RPMI8226 (cell line): ENCODE results near the gene CDK6.
A peak's percentile ranks its signal among the peaks of the same experiment; 100 is the strongest.

Experiments used
- DNase-seq: peaks from one replicate; pipeline ENCODE4 v3.0.0-alpha.2; 2015

Gene CDK6

DNA sequence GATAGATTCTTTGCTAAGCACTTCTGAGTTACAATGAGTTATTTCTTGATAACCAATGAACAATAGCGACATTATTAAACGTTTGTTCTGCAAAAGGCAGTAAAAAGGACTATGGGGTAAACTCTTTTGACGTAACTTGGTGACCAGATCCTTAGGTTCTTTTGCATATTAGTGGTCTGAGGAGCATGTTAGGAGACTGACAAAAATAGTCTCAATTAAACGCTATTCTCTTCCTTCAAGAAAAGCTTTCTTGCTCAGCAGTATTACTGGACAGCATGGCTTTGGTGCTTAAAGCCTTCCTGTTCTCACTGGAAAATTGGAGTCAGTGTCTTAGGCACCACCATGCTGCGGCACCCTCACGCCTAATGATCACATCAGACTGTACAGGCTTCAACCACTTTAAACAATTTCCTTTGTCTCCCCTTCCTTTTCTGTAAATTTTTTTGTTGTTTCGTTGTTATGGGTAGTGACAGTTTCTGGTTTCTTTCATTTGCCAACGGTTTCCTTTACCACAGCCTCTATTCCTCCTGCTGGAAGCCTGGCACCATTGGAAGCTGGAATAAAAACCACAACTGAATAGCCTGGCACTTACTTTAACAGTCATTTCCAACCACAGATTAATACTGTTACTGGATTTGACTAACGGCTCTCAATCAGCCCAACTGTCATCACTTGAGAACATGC, 197.0 kb downstream of the CDK6 start:
- DNase-seq = no peak

DNA sequence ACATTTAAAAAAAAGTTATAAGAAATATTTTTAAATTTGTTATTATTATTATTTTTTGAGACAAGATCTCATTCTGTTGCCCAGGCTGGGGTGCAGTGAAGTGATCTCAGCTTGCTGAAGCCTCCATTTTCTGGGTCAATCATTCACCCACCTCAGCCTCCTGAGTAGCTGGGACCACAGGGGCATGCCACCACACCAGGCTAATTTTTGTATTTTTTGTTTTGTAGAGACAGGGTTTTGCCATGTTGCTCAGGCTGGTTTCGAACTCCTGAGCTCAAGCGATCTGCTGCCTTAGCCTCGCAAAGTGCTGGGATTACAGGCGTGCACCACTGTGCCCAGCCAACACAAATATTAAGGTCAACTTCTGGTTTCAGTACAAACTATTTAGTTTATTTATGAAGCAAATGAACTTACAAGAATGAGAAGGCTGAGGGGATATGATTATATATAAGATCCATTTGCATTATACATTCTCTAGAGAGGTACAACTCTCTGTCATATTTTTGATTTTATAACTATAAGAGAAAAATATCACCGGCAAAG, 200.3 kb downstream of the CDK6 start:
- no peak for DNase-seq

DNA sequence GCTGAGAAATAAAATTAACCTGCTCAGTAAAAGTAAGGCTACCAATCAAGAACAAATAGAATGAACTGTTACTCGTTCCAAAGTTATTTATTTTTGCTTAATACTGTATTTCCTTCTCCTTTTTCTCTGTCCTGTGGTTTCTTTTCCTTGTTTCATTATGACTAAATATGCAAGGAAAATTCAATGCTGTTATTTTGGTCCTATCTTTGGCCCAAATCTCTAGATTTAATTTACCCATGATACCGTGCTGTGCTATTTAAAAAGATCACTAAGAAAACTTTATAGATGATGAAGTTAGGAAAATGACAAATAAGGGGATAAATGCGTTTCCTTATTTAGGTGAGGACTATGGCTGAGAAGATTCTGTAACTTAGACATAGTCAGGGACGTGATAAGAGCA, 200.8 kb downstream of the CDK6 start:
- no peak for DNase-seq

DNA sequence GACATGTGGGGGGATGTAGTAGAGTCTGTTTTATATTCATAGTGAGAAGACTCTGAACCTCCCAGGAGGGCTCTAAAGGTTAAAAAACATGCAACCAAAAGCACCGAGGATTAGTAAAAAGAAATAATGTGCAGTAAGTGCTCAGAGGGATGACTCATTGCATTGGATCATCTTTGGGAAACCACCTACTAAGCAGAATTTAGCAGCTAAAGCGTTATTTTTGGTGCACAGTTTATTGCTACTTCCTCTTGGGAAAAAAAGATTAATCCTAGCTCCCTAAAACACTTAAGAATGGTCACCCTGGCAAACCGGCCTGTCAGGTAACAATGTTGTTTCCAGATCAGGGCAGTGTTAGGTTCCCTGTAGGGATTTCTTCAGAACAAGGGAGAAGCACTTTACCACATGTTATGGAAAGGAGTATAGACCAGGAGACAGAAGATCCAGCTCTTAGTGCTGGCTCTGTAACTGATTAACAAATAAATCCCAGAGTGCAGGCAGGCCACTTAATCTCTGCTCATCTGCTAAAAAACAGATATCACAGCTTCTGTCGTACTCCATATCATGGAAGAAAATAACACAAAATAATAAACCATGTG, 201.4 kb downstream of the CDK6 start:
- DNase-seq = peak; percentile 64

DNA sequence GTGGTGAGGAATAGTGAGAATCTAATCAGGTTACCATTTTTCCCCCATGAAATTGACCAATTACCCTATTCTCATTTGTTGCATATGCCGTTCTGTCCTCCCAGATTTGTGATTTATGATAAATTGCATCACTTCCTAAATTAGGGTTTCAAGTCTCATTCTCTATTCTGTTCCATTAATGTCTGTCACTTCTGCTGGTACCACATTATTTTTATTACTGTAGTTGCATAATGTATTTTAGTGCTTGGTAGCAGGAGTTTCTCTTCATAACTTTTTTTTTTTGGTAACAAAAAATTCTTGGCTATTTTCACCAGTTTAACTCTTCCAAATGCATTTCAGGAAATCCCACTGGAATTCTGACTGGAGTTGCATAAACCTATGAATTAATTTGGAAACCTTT, 202.2 kb downstream of the CDK6 start:
- peak; percentile 34 for DNase-seq

DNA sequence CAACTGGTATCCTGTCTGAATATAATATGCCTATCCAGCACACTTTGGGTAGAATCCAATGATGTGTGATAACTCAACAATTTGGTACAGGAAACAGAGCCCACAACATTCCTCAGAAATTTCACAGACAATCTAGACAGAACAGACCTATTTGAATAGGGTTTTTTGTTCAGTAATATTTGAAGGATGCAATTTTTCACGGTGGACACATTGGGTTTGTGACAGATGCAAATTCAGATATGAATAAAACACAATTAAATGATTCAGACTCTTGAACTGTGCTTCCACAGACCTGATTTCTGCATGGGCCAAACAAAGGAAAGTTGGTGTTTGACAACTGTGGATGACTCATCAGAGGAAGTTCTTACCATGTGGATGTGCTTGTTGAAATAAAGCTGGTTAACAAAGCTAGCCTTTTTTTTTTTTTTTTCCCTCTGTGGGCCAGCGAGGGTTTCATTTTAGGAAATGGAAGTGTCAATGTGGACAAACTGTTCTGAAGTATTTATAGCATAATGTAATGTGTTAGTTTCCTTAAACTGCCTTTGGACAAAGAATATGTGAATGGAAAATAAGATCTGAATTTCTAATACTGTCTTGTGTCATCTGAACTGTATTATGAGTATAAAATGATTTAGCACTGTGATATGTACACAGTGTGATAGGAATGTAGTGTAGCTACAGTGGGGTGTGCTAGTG, 203.0 kb downstream of the CDK6 start:
- DNase-seq = peak; percentile 77

DNA sequence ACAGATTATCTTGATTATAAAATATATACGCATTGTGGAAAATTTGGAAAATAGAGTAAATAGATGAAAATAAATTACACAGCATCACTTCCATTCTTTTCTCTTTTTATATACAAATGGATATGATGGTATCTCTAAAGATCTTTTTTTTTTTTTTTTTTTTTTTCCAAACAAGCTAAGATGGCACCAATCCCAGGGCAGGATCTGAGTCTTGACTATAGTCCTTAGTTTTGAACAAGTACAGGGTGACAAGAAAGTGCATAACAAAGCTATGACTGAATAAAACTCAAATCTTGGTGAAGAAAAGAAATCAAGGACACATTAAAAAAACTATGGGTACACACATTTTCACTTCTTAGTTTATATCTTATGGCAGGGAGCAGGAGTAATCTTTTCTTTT, 203.6 kb downstream of the CDK6 start:
- DNase-seq = no peak

DNA sequence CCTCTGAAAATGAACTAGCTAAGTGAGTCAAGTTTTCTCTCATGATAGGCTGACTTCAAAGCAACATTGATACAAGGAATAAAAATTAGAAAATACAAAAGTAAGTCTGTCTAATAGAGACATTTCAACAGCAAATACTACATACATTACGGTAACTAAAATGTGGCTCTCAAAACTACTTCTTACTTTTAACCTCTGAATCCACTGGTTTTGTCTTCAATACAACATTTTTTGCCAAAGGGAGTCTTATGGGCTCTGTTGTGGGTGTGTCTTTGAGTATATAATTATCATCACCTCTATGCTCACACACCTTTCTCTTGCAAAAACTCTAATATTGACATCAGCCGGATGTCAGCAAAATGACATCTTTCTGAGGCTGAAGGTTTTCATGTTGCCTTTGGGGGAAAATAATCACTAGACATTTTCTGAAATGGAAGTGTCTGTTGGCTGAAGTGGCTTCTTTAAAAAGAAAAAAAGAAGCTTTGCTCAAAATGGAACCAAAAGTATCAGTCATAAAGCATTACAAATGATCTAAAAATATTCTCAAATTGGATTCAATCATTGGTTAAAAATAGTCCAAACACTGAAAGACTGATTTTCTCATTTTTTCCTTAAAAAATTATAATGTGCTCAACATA, 204.4 kb downstream of the CDK6 start:
- DNase-seq = no peak

DNA sequence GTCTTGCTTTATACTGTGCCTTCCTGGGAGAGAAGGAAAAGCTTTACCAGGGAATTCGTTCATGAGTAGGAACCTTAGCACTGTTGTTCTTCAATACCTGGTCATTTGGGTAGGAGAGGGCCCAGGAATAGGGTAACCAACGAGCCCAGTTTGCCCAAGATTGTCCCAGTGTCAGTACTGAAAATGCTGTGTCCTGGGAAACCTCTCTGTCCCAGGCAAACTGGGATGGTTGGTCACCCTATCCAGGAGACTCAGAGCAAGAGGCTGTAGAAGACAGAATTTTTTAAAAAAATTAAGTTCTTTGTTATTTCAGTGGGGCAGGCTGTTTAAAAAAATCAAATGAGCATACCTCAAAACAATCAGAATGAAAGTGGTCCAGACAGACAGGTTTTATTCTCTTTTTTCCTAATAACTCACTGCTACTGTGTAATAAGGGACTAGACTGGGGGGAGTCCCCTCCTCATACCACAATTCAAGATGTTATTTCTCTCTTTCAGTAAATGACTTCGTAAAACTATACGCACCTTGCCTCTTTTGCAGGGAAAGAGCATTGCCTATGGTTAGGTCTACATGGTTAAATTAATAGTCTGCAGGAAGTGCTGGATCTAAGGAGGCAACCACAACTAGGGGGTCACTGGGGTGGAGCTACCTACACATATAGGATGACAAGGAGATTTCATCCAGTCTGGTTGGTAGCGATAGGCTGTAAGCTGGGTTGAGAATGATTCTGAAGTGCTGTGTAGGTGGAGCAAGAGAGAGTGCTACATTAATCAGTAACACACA, 205.1 kb downstream of the CDK6 start:
- no peak for DNase-seq

DNA sequence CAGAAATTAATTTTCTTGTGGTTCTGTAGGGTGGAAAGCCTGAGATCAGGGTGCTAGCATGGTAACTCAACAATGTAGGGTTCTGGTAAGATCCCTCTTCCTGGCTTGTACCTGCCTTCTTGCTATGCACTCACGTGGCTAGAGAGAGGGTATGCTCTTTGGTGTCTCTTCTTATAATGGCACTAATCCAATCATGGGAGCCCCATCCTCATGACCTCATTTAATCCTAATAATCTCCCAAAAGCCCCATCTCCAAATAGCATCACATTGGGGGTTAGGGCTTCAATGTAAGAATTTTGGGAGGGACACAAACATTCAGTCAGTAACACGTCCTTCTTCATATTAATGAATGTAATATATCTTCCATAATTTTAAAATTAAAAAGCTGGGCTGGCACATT, 206.6 kb downstream of the CDK6 start:
- no peak for DNase-seq

DNA sequence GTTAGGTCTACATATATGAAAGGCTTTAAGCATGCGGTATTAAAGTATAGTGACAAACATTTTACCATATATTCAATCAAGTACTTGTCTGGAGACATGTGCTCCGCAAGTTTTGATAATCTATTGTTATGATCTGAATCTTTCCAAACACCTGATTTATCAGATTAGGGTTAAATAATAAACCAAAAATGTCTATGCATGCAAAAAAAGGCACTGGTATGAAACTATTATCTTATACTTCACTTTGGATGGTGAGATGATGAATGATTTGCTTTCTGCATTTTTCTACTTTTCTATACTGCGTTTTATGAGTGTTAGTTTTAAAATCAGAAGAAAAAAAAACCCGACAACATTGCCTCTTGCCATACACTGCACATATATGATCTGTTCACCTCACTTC, 208.4 kb downstream of the CDK6 start:
- DNase-seq = no peak

DNA sequence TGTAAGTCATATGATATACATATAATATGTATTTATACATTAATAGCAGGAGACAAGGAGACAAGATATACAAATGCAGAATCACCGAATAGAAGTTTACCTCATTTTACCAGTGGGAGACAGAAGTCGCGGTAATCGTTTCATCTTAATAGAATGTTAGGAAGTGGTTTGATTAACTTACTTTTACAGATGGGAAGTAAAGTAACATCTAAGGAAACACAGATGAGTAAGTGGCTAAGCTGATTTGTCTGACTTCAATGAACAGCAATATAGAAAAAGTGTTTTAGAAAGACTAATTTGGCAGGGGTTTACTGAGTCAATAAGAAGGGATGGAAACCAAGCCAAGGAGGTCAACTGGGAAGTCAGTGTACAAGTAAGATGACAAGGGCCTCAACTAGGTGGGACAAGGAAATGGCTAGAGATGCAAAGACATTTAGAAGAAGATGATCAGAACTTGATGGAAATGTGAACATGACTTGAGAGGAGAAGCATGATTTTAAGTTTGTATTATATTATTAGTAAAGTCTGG, 210.0 kb downstream of the CDK6 start:
- DNase-seq = no peak

DNA sequence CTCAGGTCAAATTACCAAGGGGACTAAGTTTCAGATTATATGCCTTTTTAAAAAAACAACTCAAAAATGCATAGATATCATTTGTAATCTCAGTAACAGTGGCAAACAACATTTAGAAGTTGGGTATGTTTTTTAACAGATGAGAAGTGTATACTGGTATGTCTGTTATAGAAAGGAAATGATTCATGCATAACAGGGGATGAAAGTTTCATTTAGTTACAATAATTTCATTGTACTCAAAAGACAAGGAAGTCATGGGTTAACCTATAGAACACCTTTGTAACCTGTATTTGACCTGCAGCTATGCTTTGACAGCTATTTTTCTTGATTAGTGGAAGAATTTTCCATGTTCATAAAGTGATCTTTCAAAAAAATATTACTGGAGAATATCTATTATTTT, 210.8 kb downstream of the CDK6 start:
- DNase-seq = no peak

DNA sequence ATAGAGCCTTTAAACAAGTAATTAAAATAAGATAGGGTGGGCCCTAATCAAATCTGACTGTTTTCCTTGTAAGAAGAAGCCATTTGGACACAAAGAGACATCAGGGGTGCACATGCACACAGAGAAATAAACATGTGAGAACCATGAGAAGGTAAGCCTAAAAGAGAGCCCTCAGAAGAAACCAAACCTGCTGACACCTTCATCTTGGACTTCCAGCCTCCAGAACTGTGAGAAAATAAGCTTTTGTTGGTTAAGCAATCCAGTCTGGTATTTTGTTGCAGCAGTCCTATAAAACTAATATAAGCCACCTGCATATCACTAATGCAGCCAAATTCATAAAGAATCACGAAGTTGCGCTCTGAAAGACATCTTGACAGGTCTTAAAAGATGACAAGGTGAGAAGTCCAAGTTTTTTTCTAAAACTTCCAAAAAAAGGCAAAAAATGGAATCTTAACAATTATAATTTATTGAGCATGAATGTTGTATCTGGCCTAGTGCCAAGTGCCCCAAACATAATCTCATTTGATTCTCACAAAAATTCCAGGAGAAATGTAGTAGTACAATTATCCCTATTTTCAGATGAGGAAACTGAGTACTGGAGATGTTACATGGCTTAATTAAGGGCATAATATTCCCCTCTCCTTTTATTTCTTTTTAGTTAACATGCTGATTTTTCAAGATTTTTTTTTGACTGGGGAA, 211.9 kb downstream of the CDK6 start:
- no peak for DNase-seq

DNA sequence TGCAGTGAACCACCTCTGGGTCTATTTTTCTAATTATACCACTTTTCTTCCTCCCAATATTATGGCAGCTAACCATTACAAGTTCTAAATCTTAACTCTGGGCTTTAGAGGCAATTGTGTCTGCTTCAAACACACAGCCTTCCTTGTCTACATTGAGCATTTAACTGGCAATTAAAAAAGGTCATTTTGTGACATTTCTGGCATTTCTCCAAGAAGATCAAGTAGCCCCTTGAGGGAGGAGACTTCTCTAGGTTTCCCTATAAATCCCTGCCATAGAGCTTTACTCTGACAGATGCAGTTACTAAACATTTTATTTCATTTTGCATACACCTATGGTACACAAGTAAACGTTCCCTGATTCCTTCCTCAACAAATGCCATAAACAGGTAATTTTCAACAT, 212.8 kb downstream of the CDK6 start:
- DNase-seq = no peak

DNA sequence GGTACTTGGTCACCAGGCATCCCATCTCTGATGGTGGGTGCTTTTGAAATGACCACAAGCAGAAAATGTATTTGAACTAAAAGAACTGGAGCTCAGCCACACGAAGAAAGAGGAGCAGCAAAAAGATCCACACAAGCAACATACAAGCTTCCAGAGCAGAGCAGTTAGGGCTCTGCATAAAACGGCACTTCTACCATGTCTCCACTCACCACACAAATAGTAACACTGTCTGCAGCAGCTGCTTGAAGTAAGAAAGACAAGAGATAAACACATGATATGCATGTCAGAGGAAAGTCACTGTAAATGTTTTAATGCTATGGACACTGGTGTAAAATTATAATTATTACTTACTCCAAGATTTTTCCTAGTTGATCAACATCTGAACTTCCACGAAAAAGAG, 213.7 kb downstream of the CDK6 start:
- no peak for DNase-seq

DNA sequence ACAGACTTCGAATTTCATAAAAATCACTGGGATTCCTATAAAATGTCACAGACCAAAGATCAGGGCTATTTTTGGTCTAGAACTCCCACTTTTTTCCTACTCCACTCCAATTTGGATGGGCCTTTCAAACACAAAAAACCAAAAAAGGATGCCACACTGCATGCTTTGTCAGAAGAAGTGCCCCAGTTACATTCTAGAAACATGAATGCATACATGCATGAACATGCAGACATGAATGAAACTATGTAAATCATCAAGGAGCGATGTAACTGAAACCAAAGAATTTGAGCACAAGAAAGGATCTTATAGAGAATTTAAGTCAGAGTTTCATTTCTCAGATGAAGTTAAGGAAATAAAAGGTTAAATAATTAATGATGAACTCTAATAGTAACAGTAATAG, 214.3 kb downstream of the CDK6 start:
- DNase-seq = no peak

DNA sequence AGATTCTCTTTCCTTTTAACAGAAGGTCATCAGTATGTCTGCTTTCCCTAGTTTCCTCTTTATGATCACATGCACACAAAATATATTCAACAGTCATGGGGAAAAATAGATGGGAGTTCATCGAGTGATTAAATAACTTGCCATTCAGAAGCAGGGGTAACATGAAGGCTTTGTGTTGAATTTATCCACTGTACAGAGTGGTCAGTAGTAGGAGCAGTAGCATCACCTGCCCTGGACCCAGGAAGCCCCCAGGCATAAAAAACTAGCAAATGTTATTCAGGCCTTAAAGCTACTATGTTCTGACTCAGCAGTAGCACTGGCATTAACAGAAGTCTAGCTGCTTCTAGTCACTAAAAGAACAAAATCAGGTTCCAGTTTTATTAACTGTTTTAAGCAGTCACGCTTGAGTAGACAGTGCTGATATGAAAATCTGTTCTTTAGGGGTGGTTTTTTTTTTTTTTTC, 214.8 kb downstream of the CDK6 start:
- DNase-seq = no peak

DNA sequence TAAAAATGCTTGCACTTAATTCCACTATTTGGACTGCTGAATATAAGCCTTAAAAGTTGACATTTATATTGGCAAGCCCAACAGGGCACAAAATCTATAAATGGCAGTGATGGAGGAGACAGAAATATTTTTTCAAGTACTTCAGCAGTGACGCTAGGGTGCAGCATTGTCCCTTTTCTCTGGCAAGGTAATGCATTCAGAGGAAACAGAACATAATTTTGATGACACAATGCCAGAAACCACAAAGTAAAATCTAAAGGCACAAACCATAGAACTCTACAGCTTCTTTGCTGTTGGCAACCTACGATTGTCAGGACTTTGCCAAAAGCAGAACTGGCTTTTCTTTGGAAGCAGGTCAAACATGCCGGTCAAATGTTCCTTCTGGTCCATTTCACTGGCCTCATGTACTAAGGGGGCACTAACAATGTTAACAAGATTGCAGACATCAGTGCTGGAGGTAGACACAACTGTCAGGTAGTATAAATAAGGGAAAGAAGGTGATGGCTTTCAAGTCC, 215.3 kb downstream of the CDK6 start:
- DNase-seq = peak; percentile 89

DNA sequence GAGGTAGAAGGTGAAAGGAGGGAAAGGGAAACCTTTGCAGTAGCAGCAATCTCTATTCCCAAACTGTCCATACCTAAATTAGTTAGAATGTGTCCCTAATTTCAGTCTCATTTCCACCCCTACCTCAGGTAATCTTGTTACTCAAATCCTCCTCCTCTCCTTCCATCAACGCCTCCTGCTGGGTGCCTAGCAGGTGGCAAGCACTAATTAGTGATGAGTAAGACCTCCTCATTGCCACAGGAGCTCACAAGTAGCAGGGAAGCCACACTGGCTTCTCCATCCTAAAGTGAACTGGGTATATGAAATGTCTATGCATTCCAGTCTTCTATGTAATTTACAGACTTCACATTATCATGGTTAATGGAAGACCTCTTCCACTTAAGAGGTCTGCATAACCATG, 220.5 kb downstream of the CDK6 start:
- DNase-seq = no peak

DNA sequence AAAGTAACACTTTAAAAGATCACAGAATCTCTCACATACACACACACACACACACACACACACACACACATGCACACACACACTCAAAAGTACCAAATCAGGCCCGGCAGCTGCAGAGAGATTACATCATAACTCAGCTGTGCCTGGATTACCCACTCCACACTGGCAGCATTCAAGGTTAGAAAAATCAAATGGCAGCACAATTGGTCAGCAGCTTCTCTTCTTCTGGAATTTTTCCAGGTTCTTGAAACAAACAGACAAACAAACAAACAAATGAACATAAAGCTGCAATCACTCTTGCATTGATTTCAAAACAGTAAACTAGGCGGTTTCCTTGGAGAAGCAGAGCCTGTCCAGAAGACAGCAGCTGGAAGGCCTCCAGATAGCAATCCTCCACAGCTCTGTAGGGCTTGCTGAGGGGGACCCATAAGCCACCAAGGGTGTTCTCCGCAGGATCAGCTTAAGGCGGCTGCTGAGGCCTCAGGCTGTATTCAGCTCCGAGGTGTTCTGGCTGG, 221.7 kb downstream of the CDK6 start:
- DNase-seq = no peak
